Keratinocyte (primary cell): Measurements from ENCODE around the gene FANCI.

ENCODE experiments used
- CTCF ChIP-seq, 3 experiments: IDR thresholded peaks in 1 of 3; conservative IDR thresholded peaks in 1 of 3; optimal IDR thresholded peaks in 1 of 3; 2 replicates in 2 of 3; 3 replicates in 1 of 3; pipeline versions ENCODE3 to v1.5.1; 2011; ENCODE audit warnings: low read length in 3 of 3, mild to moderate bottlenecking in 3 of 3, moderate library complexity in 2 of 3, control low read depth in 1 of 3, inconsistent platforms in 1 of 3; ENCODE audit not compliant: insufficient read depth in 2 of 3; ENCODE audit errors: extremely low read depth in 1 of 3
- EZH2 ChIP-seq: IDR thresholded peaks from one replicate; pipeline ENCODE4 v1.6.1; 2012; ENCODE audit warnings: inconsistent platforms, mild to moderate bottlenecking, low read length, moderate library complexity

- TF ChIP-seq CTCF (optimal IDR thresholded peaks at IDR 0.05 in 1 of 3, IDR thresholded peaks at IDR 0.05 in 1 of 3, conservative IDR thresholded peaks at IDR 0.05 in 1 of 3; ENCODE audit: extremely low read depth in 1 of 3, insufficient read depth in 2 of 3, low read length in 3 of 3) (no peak), EZH2 (no peak)
Observed at GRCh38 chr15:89329329-89330084, 85.7 kb downstream of the FANCI start.
